ENCODE measurements around the gene ADCY3. TPM values are rescaled to one million over a fixed set of nuclear protein-coding genes. Genes with fewer than 3 reads are reported as not detected.

ADCY3 gene
- polyA plus RNA-seq, 1 donor from 2014 or later = 28.8 TPM

DNA sequence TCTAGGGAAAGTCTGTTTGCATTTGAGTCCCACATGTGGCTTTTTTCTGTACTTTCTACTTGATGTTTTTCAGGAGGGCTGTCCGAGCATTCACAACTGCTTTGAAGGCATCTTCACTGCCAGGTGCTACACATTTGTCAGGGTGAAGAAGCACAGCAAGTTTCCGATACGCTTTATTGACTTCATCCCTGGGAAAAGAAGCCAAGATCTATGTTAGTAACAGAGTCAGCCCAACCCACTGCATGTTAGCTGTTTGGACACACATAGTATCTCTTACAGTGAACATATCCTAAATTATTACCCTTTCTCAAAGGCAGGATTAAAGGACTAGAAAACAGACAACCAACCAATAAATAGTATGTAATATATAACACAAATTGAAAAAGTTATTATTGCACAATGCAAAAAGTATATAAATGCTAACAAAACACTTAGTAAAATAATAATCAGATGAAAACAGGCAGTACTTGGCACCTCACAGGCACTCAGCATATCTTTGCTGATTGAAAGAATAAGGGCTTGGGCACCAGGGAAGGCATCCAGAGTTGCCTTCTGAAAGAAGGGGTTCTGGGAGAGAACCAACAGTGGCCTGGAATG is 27.6 kb upstream of the ADCY3 start:
- H3K4me2 ChIP-seq (ENCODE audit: low read length) = no peak overlapping the region
- no peak overlapping the region for H3K9ac ChIP-seq (ENCODE audit: low read length)
- H3K27me3 ChIP-seq (ENCODE audit: insufficient read depth, low read depth, low read length) = no peaks in the 10 kb centered on the region
- no peaks in the 10 kb centered on the region for H3K79me2 ChIP-seq (replicated peaks; ENCODE audit: insufficient read depth, low read length)
- H3F3A ChIP-seq (ENCODE audit: insufficient read depth, low read length, poor library complexity, severe bottlenecking) = no peaks in the 10 kb centered on the region
- no peak overlapping the region for H2AFZ ChIP-seq (ENCODE audit: low read depth, low read length)
- no peaks in the 10 kb centered on the region for H4K20me1 ChIP-seq (ENCODE audit: insufficient read depth)
- no peak overlapping the region for H3K4me3 ChIP-seq (ENCODE audit: low read length)
- H3K36me3 ChIP-seq (ENCODE audit: insufficient read depth, low read length) = peaks cover 14% of the 10 kb centered on the region
- TF ChIP-seq SMC3 (conservative IDR thresholded peaks at IDR 0.05; ENCODE audit: poor library complexity) (no peak), POLR2AphosphoS5 (IDR thresholded peaks at IDR 0.05) (no peak)
- no peaks in the 10 kb centered on the region for H3K9me3 ChIP-seq (ENCODE audit: low read length)
- no peak overlapping the region for H3K27ac ChIP-seq (ENCODE audit: low read length)
- H3K9me2 ChIP-seq (ENCODE audit: insufficient read depth, low read length) = no peaks in the 10 kb centered on the region

DNA sequence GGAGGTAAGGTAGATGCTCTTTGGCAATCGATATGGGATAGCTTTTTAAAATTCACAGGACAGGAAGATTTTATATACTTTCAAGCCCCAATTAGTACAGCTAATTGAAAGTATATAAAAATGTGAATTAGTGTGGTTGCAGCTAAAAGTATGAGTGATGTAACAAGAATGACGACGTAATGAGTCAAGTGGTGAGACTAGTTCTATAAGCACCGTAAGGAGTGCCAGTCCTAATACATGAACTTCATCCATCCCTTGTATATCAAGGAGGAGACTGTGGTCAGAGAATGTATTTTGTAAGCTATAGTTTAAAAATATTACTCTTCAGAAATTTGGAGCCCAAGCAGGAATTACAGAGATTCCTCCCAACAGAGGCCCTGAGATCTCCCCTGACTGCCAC is 25.9 kb upstream of the ADCY3 start:
- H4K20me1 ChIP-seq (ENCODE audit: insufficient read depth) = no peaks in the 10 kb centered on the region
- no peak for TF ChIP-seq EP300 (conservative IDR thresholded peaks at IDR 0.05; ENCODE audit: poor library complexity, severe bottlenecking)
- no peak for TF ChIP-seq RAD21 (conservative IDR thresholded peaks at IDR 0.05)
- TF ChIP-seq TAF1 (IDR thresholded peaks at IDR 0.05; ENCODE audit: low read depth) = no peak
- TF ChIP-seq MXI1 (conservative IDR thresholded peaks at IDR 0.05; ENCODE audit: poor library complexity, severe bottlenecking) = no peak
- TF ChIP-seq, protein P1, sequence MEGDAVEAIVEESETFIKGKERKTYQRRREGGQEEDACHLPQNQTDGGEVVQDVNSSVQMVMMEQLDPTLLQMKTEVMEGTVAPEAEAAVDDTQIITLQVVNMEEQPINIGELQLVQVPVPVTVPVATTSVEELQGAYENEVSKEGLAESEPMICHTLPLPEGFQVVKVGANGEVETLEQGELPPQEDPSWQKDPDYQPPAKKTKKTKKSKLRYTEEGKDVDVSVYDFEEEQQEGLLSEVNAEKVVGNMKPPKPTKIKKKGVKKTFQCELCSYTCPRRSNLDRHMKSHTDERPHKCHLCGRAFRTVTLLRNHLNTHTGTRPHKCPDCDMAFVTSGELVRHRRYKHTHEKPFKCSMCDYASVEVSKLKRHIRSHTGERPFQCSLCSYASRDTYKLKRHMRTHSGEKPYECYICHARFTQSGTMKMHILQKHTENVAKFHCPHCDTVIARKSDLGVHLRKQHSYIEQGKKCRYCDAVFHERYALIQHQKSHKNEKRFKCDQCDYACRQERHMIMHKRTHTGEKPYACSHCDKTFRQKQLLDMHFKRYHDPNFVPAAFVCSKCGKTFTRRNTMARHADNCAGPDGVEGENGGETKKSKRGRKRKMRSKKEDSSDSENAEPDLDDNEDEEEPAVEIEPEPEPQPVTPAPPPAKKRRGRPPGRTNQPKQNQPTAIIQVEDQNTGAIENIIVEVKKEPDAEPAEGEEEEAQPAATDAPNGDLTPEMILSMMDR (IDR thresholded peaks at IDR 0.05; ENCODE audit: poor library complexity, severe bottlenecking) = no peak
- TF ChIP-seq EZH2 (IDR thresholded peaks at IDR 0.05; ENCODE audit: borderline replicate concordance, insufficient read depth, low read length, poor library complexity, severe bottlenecking) = no peak
- TF ChIP-seq SMC3 (conservative IDR thresholded peaks at IDR 0.05; ENCODE audit: poor library complexity) = no peak
- TF ChIP-seq, protein P2, sequence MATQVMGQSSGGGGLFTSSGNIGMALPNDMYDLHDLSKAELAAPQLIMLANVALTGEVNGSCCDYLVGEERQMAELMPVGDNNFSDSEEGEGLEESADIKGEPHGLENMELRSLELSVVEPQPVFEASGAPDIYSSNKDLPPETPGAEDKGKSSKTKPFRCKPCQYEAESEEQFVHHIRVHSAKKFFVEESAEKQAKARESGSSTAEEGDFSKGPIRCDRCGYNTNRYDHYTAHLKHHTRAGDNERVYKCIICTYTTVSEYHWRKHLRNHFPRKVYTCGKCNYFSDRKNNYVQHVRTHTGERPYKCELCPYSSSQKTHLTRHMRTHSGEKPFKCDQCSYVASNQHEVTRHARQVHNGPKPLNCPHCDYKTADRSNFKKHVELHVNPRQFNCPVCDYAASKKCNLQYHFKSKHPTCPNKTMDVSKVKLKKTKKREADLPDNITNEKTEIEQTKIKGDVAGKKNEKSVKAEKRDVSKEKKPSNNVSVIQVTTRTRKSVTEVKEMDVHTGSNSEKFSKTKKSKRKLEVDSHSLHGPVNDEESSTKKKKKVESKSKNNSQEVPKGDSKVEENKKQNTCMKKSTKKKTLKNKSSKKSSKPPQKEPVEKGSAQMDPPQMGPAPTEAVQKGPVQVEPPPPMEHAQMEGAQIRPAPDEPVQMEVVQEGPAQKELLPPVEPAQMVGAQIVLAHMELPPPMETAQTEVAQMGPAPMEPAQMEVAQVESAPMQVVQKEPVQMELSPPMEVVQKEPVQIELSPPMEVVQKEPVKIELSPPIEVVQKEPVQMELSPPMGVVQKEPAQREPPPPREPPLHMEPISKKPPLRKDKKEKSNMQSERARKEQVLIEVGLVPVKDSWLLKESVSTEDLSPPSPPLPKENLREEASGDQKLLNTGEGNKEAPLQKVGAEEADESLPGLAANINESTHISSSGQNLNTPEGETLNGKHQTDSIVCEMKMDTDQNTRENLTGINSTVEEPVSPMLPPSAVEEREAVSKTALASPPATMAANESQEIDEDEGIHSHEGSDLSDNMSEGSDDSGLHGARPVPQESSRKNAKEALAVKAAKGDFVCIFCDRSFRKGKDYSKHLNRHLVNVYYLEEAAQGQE (IDR thresholded peaks at IDR 0.05; ENCODE audit: borderline replicate concordance) = no peak
- TF ChIP-seq POLR2AphosphoS5 (IDR thresholded peaks at IDR 0.05) = no peak

More for the DNA sequence above, 25.9 kb upstream of the ADCY3 start:
- H3K4me2 ChIP-seq (ENCODE audit: low read length) = no peak overlapping the region
- no peaks in the 10 kb centered on the region for H3F3A ChIP-seq (ENCODE audit: insufficient read depth, low read length, poor library complexity, severe bottlenecking)
- peaks cover 3% of the 10 kb centered on the region for H3K36me3 ChIP-seq (ENCODE audit: insufficient read depth, low read length)
- no peak overlapping the region for H2AFZ ChIP-seq (ENCODE audit: low read depth, low read length)
- H3K9ac ChIP-seq (ENCODE audit: low read length) = no peak overlapping the region
- no peak overlapping the region for H3K4me3 ChIP-seq (ENCODE audit: low read length)
- no peaks in the 10 kb centered on the region for H3K9me2 ChIP-seq (ENCODE audit: insufficient read depth, low read length)
- H3K79me2 ChIP-seq (replicated peaks; ENCODE audit: insufficient read depth, low read length) = no peaks in the 10 kb centered on the region
- H3K9me3 ChIP-seq (ENCODE audit: low read length) = no peaks in the 10 kb centered on the region
- H3K27me3 ChIP-seq (ENCODE audit: insufficient read depth, low read depth, low read length) = no peaks in the 10 kb centered on the region
- H3K27ac ChIP-seq (ENCODE audit: low read length) = no peak overlapping the region

All from neural cell (in vitro differentiated cells).